ENCODE results near the gene MORN5.

GRCh38 chr9:122223435-122223834, 63.7 kb downstream of the MORN5 start:
- no peak for TF ChIP-seq POLR2A (IDR thresholded peaks at IDR 0.05; ENCODE audit: low read depth, low read length)
- no peak for TF ChIP-seq POLR2AphosphoS5 (IDR thresholded peaks at IDR 0.05; ENCODE audit: low read depth, low read length)
